ENCODE measurements around the gene SUPT20HL2.

Gene SUPT20HL2

DNA sequence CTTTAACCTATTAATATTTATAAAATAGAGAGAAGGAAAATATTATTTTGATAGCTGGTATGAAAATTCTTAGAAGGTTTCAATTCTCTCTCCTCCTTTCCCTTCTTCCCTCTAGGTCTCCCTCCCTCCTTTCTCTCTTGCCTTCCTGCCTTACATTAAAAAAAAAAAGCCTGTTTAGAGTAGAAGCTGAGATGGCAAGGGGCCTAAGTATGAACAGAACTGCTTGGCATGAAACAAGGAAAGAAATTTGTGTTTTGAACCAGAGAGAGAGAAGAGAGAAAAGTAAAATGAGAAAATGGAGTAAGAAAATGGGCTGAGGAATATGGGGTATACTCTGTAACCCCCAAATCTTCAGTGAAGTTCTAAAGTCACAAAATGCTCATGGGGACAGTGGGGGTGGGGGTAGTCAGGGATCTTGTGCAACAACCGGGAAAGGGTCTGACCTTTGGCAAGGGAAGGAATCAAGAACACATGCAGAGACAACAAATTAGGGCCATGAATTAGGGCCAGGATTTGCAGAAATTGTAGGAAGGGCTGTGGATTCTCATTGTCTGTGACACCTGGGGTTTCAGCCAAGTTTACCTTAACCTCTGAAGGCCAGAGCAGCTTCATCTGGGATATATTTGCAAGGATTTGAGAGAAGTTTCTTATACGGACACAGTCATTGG is 30.6 kb downstream of the SUPT20HL2 start:
- Histone ChIP-seq H3K27me3 (ENCODE audit: insufficient read depth, poor library complexity, severe bottlenecking) (no peaks in the 10 kb centered on the region), H3K27ac (replicated peaks) (no peak overlapping the region), H3K4me3 (replicated peaks; ENCODE audit: insufficient read depth, low read length) (no peak overlapping the region)
- no peak for DNase-seq (ENCODE audit: low read depth in 1 of 2, low spot score in 1 of 2)
- TF ChIP-seq, protein P1, sequence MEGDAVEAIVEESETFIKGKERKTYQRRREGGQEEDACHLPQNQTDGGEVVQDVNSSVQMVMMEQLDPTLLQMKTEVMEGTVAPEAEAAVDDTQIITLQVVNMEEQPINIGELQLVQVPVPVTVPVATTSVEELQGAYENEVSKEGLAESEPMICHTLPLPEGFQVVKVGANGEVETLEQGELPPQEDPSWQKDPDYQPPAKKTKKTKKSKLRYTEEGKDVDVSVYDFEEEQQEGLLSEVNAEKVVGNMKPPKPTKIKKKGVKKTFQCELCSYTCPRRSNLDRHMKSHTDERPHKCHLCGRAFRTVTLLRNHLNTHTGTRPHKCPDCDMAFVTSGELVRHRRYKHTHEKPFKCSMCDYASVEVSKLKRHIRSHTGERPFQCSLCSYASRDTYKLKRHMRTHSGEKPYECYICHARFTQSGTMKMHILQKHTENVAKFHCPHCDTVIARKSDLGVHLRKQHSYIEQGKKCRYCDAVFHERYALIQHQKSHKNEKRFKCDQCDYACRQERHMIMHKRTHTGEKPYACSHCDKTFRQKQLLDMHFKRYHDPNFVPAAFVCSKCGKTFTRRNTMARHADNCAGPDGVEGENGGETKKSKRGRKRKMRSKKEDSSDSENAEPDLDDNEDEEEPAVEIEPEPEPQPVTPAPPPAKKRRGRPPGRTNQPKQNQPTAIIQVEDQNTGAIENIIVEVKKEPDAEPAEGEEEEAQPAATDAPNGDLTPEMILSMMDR (IDR thresholded peaks at IDR 0.05; ENCODE audit: insufficient read depth, low read length), result no peak
- TF ChIP-seq POLR2AphosphoS5 (IDR thresholded peaks at IDR 0.05; ENCODE audit: low read depth), result no peak
- TF ChIP-seq SPI1 (IDR thresholded peaks at IDR 0.05; ENCODE audit: borderline replicate concordance, low read depth), result no peak
- TF ChIP-seq, protein P2, sequence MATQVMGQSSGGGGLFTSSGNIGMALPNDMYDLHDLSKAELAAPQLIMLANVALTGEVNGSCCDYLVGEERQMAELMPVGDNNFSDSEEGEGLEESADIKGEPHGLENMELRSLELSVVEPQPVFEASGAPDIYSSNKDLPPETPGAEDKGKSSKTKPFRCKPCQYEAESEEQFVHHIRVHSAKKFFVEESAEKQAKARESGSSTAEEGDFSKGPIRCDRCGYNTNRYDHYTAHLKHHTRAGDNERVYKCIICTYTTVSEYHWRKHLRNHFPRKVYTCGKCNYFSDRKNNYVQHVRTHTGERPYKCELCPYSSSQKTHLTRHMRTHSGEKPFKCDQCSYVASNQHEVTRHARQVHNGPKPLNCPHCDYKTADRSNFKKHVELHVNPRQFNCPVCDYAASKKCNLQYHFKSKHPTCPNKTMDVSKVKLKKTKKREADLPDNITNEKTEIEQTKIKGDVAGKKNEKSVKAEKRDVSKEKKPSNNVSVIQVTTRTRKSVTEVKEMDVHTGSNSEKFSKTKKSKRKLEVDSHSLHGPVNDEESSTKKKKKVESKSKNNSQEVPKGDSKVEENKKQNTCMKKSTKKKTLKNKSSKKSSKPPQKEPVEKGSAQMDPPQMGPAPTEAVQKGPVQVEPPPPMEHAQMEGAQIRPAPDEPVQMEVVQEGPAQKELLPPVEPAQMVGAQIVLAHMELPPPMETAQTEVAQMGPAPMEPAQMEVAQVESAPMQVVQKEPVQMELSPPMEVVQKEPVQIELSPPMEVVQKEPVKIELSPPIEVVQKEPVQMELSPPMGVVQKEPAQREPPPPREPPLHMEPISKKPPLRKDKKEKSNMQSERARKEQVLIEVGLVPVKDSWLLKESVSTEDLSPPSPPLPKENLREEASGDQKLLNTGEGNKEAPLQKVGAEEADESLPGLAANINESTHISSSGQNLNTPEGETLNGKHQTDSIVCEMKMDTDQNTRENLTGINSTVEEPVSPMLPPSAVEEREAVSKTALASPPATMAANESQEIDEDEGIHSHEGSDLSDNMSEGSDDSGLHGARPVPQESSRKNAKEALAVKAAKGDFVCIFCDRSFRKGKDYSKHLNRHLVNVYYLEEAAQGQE (IDR thresholded peaks at IDR 0.05; ENCODE audit: insufficient replicate concordance, low read depth), result no peak
- TF ChIP-seq GABPA (IDR thresholded peaks at IDR 0.05; ENCODE audit: low read depth), result no peak

DNA sequence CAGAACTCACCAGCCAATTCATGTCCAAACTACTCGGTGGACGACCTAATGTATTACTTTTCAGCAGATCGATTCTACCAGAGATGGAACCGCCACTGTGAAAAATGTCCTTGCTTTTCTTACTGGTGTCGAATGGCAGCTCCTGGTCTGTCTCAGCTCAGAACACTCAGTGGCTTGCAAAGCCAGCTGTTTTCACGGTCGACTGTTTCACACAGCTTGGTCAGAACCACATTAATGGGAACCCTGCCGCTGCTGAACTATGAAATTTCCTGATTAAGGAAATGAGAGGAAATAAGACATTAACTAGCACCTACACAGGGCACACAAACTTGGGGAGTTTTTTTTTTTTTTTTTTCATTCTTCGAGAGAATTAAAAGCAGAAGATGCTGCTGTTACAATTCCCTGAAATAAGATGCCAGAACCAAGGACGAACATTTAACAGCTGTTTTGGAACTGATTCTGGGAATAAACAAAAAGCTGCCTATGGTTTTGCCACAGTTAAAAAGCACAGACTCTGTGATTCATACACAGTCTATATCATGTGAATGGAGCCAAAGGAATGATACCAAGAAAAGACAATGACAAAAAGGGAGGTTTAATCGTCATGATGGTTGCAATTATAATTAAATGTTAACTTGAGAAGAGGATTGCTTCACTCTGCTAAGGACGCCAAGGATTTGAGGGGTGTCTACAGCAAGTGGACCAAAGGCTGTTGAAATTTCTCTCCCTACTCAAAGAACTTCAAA is 31.3 kb downstream of the SUPT20HL2 start:
- no peak for DNase-seq (ENCODE audit: low read depth in 1 of 2, low spot score in 1 of 2)
- no peaks in the 10 kb centered on the region for H3K27me3 ChIP-seq (ENCODE audit: insufficient read depth, poor library complexity, severe bottlenecking)

DNA sequence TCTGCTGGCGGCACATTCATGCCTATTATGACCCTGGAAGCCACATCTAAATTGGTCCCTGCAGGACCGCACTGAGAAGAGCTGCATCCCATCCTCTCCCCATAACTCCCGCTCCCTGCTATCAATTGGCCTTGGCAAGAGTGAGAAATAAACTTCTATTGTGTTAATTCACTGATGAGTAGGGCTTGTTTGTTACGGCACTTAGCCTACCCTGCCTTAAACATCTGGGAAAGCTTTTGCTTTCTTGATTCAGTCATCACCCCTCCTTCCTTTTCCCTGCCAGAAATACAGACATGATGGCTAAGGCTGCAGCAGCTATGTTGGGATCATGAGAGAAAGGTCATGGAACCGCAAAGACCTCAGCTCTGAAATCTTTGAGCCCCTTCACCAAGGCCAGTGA is 36.5 kb downstream of the SUPT20HL2 start:
- Histone ChIP-seq H3K27me3 (ENCODE audit: insufficient read depth, poor library complexity, severe bottlenecking) (no peaks in the 10 kb centered on the region), H3K27ac (replicated peaks) (no peak overlapping the region), H3K4me3 (replicated peaks; ENCODE audit: insufficient read depth, low read length) (no peak overlapping the region)
- TF ChIP-seq SPI1 (IDR thresholded peaks at IDR 0.05; ENCODE audit: borderline replicate concordance, low read depth), result no peak
- TF ChIP-seq, protein P2 (IDR thresholded peaks at IDR 0.05; ENCODE audit: insufficient replicate concordance, low read depth), result no peak
- TF ChIP-seq GABPA (IDR thresholded peaks at IDR 0.05; ENCODE audit: low read depth), result no peak
- no peak for TF ChIP-seq POLR2AphosphoS5 (IDR thresholded peaks at IDR 0.05; ENCODE audit: low read depth)
- TF ChIP-seq, protein P1 (IDR thresholded peaks at IDR 0.05; ENCODE audit: insufficient read depth, low read length), result no peak
- DNase-seq (ENCODE audit: low read depth in 1 of 2, low spot score in 1 of 2), result no peak

More for the DNA sequence above, 31.3 kb downstream of the SUPT20HL2 start:
- H3K4me3 ChIP-seq (replicated peaks; ENCODE audit: insufficient read depth, low read length), result no peak overlapping the region
- TF ChIP-seq GABPA (IDR thresholded peaks at IDR 0.05; ENCODE audit: low read depth), result no peak
- TF ChIP-seq, protein P1 (IDR thresholded peaks at IDR 0.05; ENCODE audit: insufficient read depth, low read length), result no peak
- TF ChIP-seq SPI1 (IDR thresholded peaks at IDR 0.05; ENCODE audit: borderline replicate concordance, low read depth), result no peak
- TF ChIP-seq, protein P2 (IDR thresholded peaks at IDR 0.05; ENCODE audit: insufficient replicate concordance, low read depth), result no peak
- TF ChIP-seq POLR2AphosphoS5 (IDR thresholded peaks at IDR 0.05; ENCODE audit: low read depth), result no peak
- no peak overlapping the region for H3K27ac ChIP-seq (replicated peaks)
